Measurements from ENCODE around the gene DPAGT1. TPM values are rescaled to one million over a fixed set of nuclear protein-coding genes. Genes with fewer than 3 reads are reported as not detected.

The DPAGT1 gene
- total and polyA plus RNA-seq, 2 of the 8 experiments (the other 6 are each of a cell fraction or from before 2014, with no cell fraction given) = 59.8 to 236 TPM

GRCh38 chr11:119149786-119150275 is 48.2 kb upstream of the DPAGT1 start:
- no peaks in the 10 kb centered on the region for H3K9me3 ChIP-seq (ENCODE audit: insufficient read depth in 2 of 2, low read depth in 1 of 2, low read length in 1 of 2)
- H2AK5ac ChIP-seq (ENCODE audit: low read depth, low read length) = no peak overlapping the region; the same call in 1 of the 2 replicates
- peaks cover 5 to 16% (median 11%) of the 10 kb centered on the region in 4 experiments for H3K4me1 ChIP-seq (replicated peaks in 1 of 4; ENCODE audit: control insufficient read depth in 3 of 4, insufficient read depth in 4 of 4, low read length in 3 of 4)
- ChIA-PET POLR2A (ENCODE audit: partially characterized antibody) (interaction anchor here (0.7 to 7.7 kb wide), 9 partner anchors 10 to 166 kb away, joined by 3 to 58 read pairs (median 3); partner anchors contain the start of genes HINFP, HMBS and NLRX1), CTCF (ENCODE audit: partially characterized antibody) (interaction anchor here (1.1 to 23.6 kb wide), 7 partner anchors 7 to 47 kb away, joined by 3 to 389 read pairs (median 24); partner anchors contain the start of genes C2CD2L, CBL, NHERF4 and NLRX1)
- H3K23ac ChIP-seq (ENCODE audit: insufficient read length) = no peak overlapping the region
- H3K27me3 ChIP-seq (replicated peaks in 1 of 4; ENCODE audit: control insufficient read depth in 3 of 4, extremely low read depth in 1 of 4, insufficient read depth in 3 of 4, low read length in 3 of 4) = peaks cover 16 to 42% (median 33%) of the 10 kb centered on the region in 4 experiments
- H3K27ac ChIP-seq (ENCODE audit: low read depth, low read length) = no peak overlapping the region
- TF ChIP-seq SRF (IDR thresholded peaks at IDR 0.05; ENCODE audit: low read depth, low read length) = no peak
- TF ChIP-seq EZH2 (IDR thresholded peaks at IDR 0.05; ENCODE audit: low read depth, low read length, severe bottlenecking) = peak; percentile 7
- no peak for TF ChIP-seq POLR2A (IDR thresholded peaks at IDR 0.05; ENCODE audit: control extremely low read depth in 1 of 2, low read depth in 2 of 2, low read length in 2 of 2)
- no peak for TF ChIP-seq POLR2AphosphoS5 (IDR thresholded peaks at IDR 0.05; ENCODE audit: low read depth, low read length)
- TF ChIP-seq SIN3A (conservative IDR thresholded peaks at IDR 0.05 in 1 of 2, IDR thresholded peaks at IDR 0.05 in 1 of 2; ENCODE audit: low read depth in 1 of 2, low read length in 2 of 2) = 0 out of 4 replicates have a peak, but pooled peaks of 1 of the 2 experiments have one; percentile 10
- H3K36me3 ChIP-seq (ENCODE audit: control insufficient read depth in 2 of 4, insufficient read depth in 4 of 4, low read length in 3 of 4) = no peaks in the 10 kb centered on the region
- 0 out of 2 replicates have a peak overlapping the region, but pooled peaks have one; percentile 15 for H3K18ac ChIP-seq (ENCODE audit: extremely low read depth, low read length)
- H2BK5ac ChIP-seq (ENCODE audit: low read depth, low read length) = no peak overlapping the region
- H3K56ac ChIP-seq (replicated peaks; ENCODE audit: insufficient read length, low read depth, low read length) = no peak overlapping the region
- no peak overlapping the region for H2AFZ ChIP-seq (ENCODE audit: low read length)
- no peaks in the 10 kb centered on the region for H4K20me1 ChIP-seq (replicated peaks in 1 of 2; ENCODE audit: control insufficient read depth in 1 of 2, insufficient read depth in 2 of 2, low read length in 2 of 2)
- H3K4me3 ChIP-seq (ENCODE audit: extremely low read depth in 1 of 4, insufficient read depth in 2 of 4, low read depth in 3 of 4, low read length in 4 of 4) = peak overlapping the region; percentile 35 to 83 (median 66)
- peak overlapping the region in 1 of 4 experiments; percentile 9; a peak in 1 of 7 replicates for H3K9ac ChIP-seq (replicated peaks in 1 of 4; ENCODE audit: extremely low read depth in 1 of 4, low read depth in 3 of 4, low read length in 3 of 4)
- H3K79me2 ChIP-seq (ENCODE audit: control insufficient read depth in 1 of 2, insufficient read depth in 2 of 2, low read length in 2 of 2) = no peaks in the 10 kb centered on the region
- peak overlapping the region; percentile 90 to 96 for H3K4me2 ChIP-seq (ENCODE audit: insufficient read depth in 1 of 2, low read depth in 2 of 2, low read length in 2 of 2)
- H2BK15ac ChIP-seq (ENCODE audit: low read length) = no peak overlapping the region
- H3K23me2 ChIP-seq (ENCODE audit: low read depth, low read length) = peaks cover 12% of the 10 kb centered on the region; the same call in 1 of the 2 replicates
- H4K5ac ChIP-seq (ENCODE audit: insufficient read length, low read depth, low read length) = no peak overlapping the region
- H3K14ac ChIP-seq (ENCODE audit: insufficient read length) = no peak overlapping the region
- DNase-seq (ENCODE audit: low read depth in 1 of 2, low spot score in 2 of 2) (no peak), FAIRE-seq (no peak)
- no peak overlapping the region for H2BK120ac ChIP-seq (replicated peaks; ENCODE audit: low read depth, low read length)
- WGBS, 2 experiments (ENCODE audit: extremely low coverage in 1 of 2, insufficient coverage in 1 of 2, insufficient read length in 1 of 2, insufficient replicate concordance in 2 of 2, low coverage in 1 of 2, low lambda C conversion rate in 2 of 2, missing lambda C conversion rate in 1 of 2) = 5% methylated on average over 13 of the region's 33 CpGs; no CpG with 5 or more reads in 1 of the 2 experiments
- no peak overlapping the region for H2BK20ac ChIP-seq (ENCODE audit: low read length)
- no peak overlapping the region for H3K4ac ChIP-seq (replicated peaks; ENCODE audit: insufficient read length, low read depth, low read length)
- H4K8ac ChIP-seq (ENCODE audit: extremely low read depth, insufficient read depth, low read length) = no peak overlapping the region
- H3K79me1 ChIP-seq (ENCODE audit: low read depth, low read length) = no peaks in the 10 kb centered on the region
- H2BK12ac ChIP-seq (ENCODE audit: low read depth, low read length) = peak overlapping the region; percentile 44; the same call in 1 of the 2 replicates
- H4K91ac ChIP-seq (replicated peaks; ENCODE audit: insufficient read length, low read length) = no peak overlapping the region
